HEK293 (cell line): ENCODE results near the gene USP36.
A peak's percentile ranks its signal among the peaks of the same experiment; 100 is the strongest.

Experiments
- CTCF ChIA-PET: fragments of 350-600 bp; formaldehyde crosslinking; extraction: SDS; loops from one replicate; lab custom pipeline; 2021; ENCODE audit warnings: antibody characterized with exemption; lab: Yijun Ruan, JAX
- POLR2A ChIA-PET: fragments of 300-600 bp; formaldehyde crosslinking; extraction: SDS; loops from one replicate; lab custom pipeline; 2020; ENCODE audit warnings: antibody characterized with exemption, inconsistent platforms; lab: Yijun Ruan, JAX
- H3K27ac ChIP-seq: fragments of 200-500 bp; sonication (Bioruptor generic); 2 replicates; pipeline ENCODE4 v1.5.1; 2014; ENCODE audit warnings: low read depth, low read length, control low read depth, inconsistent platforms; ENCODE audit errors: extremely low read depth
- H3K36me3 ChIP-seq, 2 experiments: fragments of 200-500 bp in 1 of 2; sonication (Bioruptor generic) in 1 of 2; 1 replicate in 1 of 2; 2 replicates in 1 of 2; pipeline ENCODE4 v1.5.1; 2014 to 2017; ENCODE audit warnings: inconsistent platforms in 2 of 2, low read length in 2 of 2; ENCODE audit not compliant: control insufficient read depth in 2 of 2, insufficient read depth in 1 of 2
- H3K4me1 ChIP-seq: fragments of 200-500 bp; sonication (Bioruptor generic); 2 replicates; pipeline ENCODE4 v1.5.1; 2014; ENCODE audit warnings: mild to moderate bottlenecking, low read length, inconsistent platforms; ENCODE audit not compliant: control insufficient read depth, insufficient read depth
- H3K4me3 ChIP-seq: 2 replicates; pipeline ENCODE4 v1.5.1; 2011; ENCODE audit warnings: low read depth, mild to moderate bottlenecking, control low read depth, low read length, moderate library complexity
- H3K9me3 ChIP-seq: fragments of 200-500 bp; sonication (Bioruptor generic); 2 replicates; pipeline ENCODE4 v1.5.1; 2014; ENCODE audit warnings: low read depth, low read length, inconsistent platforms; ENCODE audit not compliant: control insufficient read depth, insufficient read depth
- ATF2 ChIP-seq: fragments of 450-650 bp; formaldehyde crosslinking; IDR thresholded peaks from 2 replicates; pipeline ENCODE4 v1.5.1; 2016; ENCODE audit warnings: missing biosample characterization, missing genetic modification characterization, low read depth
- HOXC10 ChIP-seq: sonication (generic); formaldehyde crosslinking; IDR thresholded peaks from 2 replicates; pipeline ENCODE4 v1.8.1; 2023; ENCODE audit warnings: mild to moderate bottlenecking, missing genetic modification reagents
- KLF17 ChIP-seq: fragments of 450-650 bp; formaldehyde crosslinking; IDR thresholded peaks from 2 replicates; pipeline ENCODE4 v1.5.1; 2016; ENCODE audit warnings: missing biosample characterization, missing genetic modification characterization
- WT1 ChIP-seq: fragments of 450-650 bp; formaldehyde crosslinking; IDR thresholded peaks from 2 replicates; pipeline ENCODE4 v1.5.1; 2016; ENCODE audit warnings: missing biosample characterization, missing genetic modification characterization
- ZFP41 ChIP-seq: fragments of 450-650 bp; formaldehyde crosslinking; IDR thresholded peaks from 2 replicates; pipeline ENCODE4 v1.5.1; 2016; ENCODE audit warnings: missing biosample characterization, missing genetic modification characterization, borderline replicate concordance
- ZFP69B ChIP-seq: fragments of 450-650 bp; formaldehyde crosslinking; IDR thresholded peaks from 2 replicates; pipeline ENCODE4 v1.5.1; 2016; ENCODE audit warnings: missing biosample characterization, missing genetic modification characterization
- ZNF121 ChIP-seq: fragments of 450-650 bp; formaldehyde crosslinking; IDR thresholded peaks from 2 replicates; pipeline ENCODE4 v1.5.1; 2016; ENCODE audit warnings: missing biosample characterization, missing genetic modification characterization
- ZNF140 ChIP-seq: fragments of 450-650 bp; formaldehyde crosslinking; IDR thresholded peaks from 2 replicates; pipeline ENCODE4 v1.5.1; 2016; ENCODE audit warnings: missing biosample characterization, missing genetic modification characterization
- ZNF148 ChIP-seq: fragments of 450-650 bp; formaldehyde crosslinking; IDR thresholded peaks from 2 replicates; pipeline ENCODE4 v1.5.0; 2017; ENCODE audit warnings: missing biosample characterization, missing genetic modification characterization, borderline replicate concordance
- ZNF18 ChIP-seq: fragments of 450-650 bp; formaldehyde crosslinking; IDR thresholded peaks from 2 replicates; pipeline ENCODE4 v1.5.1; 2016; ENCODE audit warnings: missing biosample characterization, missing genetic modification characterization
- ZNF184 ChIP-seq: fragments of 450-650 bp; IDR thresholded peaks from 2 replicates; pipeline ENCODE4 v1.5.1; 2018; ENCODE audit warnings: missing biosample characterization, mild to moderate bottlenecking, missing genetic modification characterization
- ZNF214 ChIP-seq: fragments of 450-650 bp; formaldehyde crosslinking; IDR thresholded peaks from 2 replicates; pipeline ENCODE4 v1.5.1; 2017; ENCODE audit warnings: missing biosample characterization, mild to moderate bottlenecking, missing genetic modification characterization, borderline replicate concordance
- ZNF350 ChIP-seq: fragments of 450-650 bp; formaldehyde crosslinking; IDR thresholded peaks from 2 replicates; pipeline ENCODE4 v1.5.0; 2017; ENCODE audit warnings: missing biosample characterization, mild to moderate bottlenecking, missing genetic modification characterization
- ZNF488 ChIP-seq: fragments of 450-650 bp; formaldehyde crosslinking; IDR thresholded peaks from 2 replicates; pipeline ENCODE4 v1.5.1; 2016; ENCODE audit warnings: missing biosample characterization, missing genetic modification characterization
- ZNF501 ChIP-seq: fragments of 450-650 bp; formaldehyde crosslinking; IDR thresholded peaks from 2 replicates; pipeline ENCODE4 v1.5.1; 2016; ENCODE audit warnings: missing biosample characterization, missing genetic modification characterization
- ZNF692 ChIP-seq: fragments of 450-650 bp; formaldehyde crosslinking; IDR thresholded peaks from 2 replicates; pipeline ENCODE4 v1.5.1; 2016; ENCODE audit warnings: missing biosample characterization, missing genetic modification characterization
- ZSCAN23 ChIP-seq: fragments of 450-650 bp; formaldehyde crosslinking; IDR thresholded peaks from 2 replicates; pipeline ENCODE4 v1.5.1; 2016; ENCODE audit warnings: missing biosample characterization, missing genetic modification characterization
- TF ChIP-seq, protein P1 (sequence below): fragments of 450-650 bp; formaldehyde crosslinking; IDR thresholded peaks from 2 replicates; pipeline ENCODE4; 2016; ENCODE audit warnings: missing biosample characterization, missing genetic modification characterization
- TF ChIP-seq, protein P2 (sequence below): fragments of 450-650 bp; formaldehyde crosslinking; IDR thresholded peaks from 2 replicates; pipeline ENCODE4 v1.5.1; 2016; ENCODE audit warnings: missing biosample characterization, missing genetic modification characterization

Gene USP36

DNA sequence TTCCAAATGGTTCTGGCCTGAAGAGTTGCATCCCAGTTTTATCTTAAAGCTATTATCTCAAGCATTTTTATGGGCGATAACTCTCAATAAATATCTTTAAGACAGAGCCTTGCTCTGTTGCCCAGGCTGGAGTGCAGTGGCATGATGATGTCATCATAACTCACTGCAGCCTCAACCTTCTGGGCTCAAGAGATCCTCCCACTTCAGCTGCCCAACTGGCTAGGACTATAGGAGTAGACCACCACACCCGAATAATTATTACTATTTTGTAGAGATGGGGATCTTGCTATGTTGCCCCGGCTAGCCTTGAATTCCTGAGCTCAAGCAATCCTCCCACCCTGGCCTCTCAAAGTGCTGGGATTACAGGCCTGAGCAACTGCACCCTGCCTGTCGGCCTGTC lies 32.5 kb downstream of the USP36 start:
- Histone ChIP-seq H3K4me1 (no peaks in the 10 kb centered on the region), H3K9me3 (no peaks in the 10 kb centered on the region), H3K4me3 (no peak overlapping the region), H3K36me3 (peaks cover 81 to 94% of the 10 kb centered on the region in 2 experiments), H3K27ac (no peak overlapping the region)
- no peak for TF ChIP-seq HOXC10
- no peak for TF ChIP-seq ZNF140
- no peak for TF ChIP-seq ZFP41 (tag by site-specific recombination)
- TF ChIP-seq WT1 (tag by site-specific recombination) = no peak
- no peak for TF ChIP-seq ZNF184 (tag by site-specific recombination)
- TF ChIP-seq ZNF121 (tag by site-specific recombination) = peak; percentile 94
- TF ChIP-seq, protein P1, sequence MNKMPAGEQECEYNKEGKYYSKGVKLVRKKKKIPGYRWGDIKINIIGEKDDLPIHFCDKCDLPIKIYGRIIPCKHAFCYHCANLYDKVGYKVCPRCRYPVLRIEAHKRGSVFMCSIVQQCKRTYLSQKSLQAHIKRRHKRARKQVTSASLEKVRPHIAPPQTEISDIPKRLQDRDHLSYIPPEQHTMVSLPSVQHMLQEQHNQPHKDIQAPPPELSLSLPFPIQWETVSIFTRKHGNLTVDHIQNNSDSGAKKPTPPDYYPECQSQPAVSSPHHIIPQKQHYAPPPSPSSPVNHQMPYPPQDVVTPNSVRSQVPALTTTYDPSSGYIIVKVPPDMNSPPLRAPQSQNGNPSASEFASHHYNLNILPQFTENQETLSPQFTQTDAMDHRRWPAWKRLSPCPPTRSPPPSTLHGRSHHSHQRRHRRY (tag by site-specific recombination) = no peak
- TF ChIP-seq KLF17 (tag by site-specific recombination) = no peak
- TF ChIP-seq ATF2 (tag by site-specific recombination) = peak; percentile 84
- TF ChIP-seq ZNF501 (tag by site-specific recombination) = no peak
- TF ChIP-seq ZNF350 (tag by site-specific recombination) = no peak
- ChIA-PET CTCF (interaction anchor here (1.1 kb wide), 1 partner anchor 311 kb away, joined by 3 read pairs; no protein-coding TSS in a partner anchor), POLR2A (interaction anchor here (0.6 kb wide), 1 partner anchor 23 kb away, joined by 3 read pairs; no protein-coding TSS in a partner anchor)

GRCh38 chr17:78806451-78806850 lies 34.2 kb downstream of the USP36 start:
- peaks cover 71 to 93% of the 10 kb centered on the region in 2 experiments for H3K36me3 ChIP-seq
- no peak overlapping the region for H3K27ac ChIP-seq
- ChIA-PET POLR2A (no interaction called here), CTCF (interaction anchor here (0.9 kb wide), 1 partner anchor 8 kb away, joined by 4 read pairs; no protein-coding TSS in a partner anchor)
- H3K4me3 ChIP-seq = no peak overlapping the region
- TF ChIP-seq ZNF18 (no peak), ZNF121 (tag by site-specific recombination) (no peak), ZNF148 (tag by site-specific recombination) (no peak), ZNF488 (tag by site-specific recombination) (no peak), ZNF214 (tag by site-specific recombination) (no peak), ZFP69B (tag by site-specific recombination) (peak; percentile 74), ZSCAN23 (tag by site-specific recombination) (no peak), ZNF692 (peak; percentile 87)
- TF ChIP-seq, protein P2, sequence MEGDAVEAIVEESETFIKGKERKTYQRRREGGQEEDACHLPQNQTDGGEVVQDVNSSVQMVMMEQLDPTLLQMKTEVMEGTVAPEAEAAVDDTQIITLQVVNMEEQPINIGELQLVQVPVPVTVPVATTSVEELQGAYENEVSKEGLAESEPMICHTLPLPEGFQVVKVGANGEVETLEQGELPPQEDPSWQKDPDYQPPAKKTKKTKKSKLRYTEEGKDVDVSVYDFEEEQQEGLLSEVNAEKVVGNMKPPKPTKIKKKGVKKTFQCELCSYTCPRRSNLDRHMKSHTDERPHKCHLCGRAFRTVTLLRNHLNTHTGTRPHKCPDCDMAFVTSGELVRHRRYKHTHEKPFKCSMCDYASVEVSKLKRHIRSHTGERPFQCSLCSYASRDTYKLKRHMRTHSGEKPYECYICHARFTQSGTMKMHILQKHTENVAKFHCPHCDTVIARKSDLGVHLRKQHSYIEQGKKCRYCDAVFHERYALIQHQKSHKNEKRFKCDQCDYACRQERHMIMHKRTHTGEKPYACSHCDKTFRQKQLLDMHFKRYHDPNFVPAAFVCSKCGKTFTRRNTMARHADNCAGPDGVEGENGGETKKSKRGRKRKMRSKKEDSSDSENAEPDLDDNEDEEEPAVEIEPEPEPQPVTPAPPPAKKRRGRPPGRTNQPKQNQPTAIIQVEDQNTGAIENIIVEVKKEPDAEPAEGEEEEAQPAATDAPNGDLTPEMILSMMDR (tag by site-specific recombination) = no peak
- TF ChIP-seq, all 188 proteins: peak for 2
- Histone ChIP-seq H3K4me1 (no peaks in the 10 kb centered on the region), H3K9me3 (no peaks in the 10 kb centered on the region)
